ENCODE data around the gene PRKCZ. TPM values are rescaled to one million over a fixed set of nuclear protein-coding genes. Genes with fewer than 3 reads are reported as not detected.

PRKCZ gene
- total and polyA plus RNA-seq, 9 of the 15 experiments (the other 6 are each of a cell fraction or from before 2014, with no cell fraction given) = 0.07 to 3.1 (median 1.3) TPM

GRCh38 chr1:2163205-2163604 lies 113.0 kb downstream of the PRKCZ start (continued):
- TF ChIP-seq REST (IDR thresholded peaks at IDR 0.05; ENCODE audit: borderline replicate concordance) (peak; percentile 10; the same call in 1 of the 2 replicates), REST (CRISPR knock-in tag; IDR thresholded peaks at IDR 0.05; ENCODE audit: low read depth) (no peak), CTCF (IDR thresholded peaks at IDR 0.05 in 2 of 3, conservative IDR thresholded peaks at IDR 0.05 in 1 of 3; ENCODE audit: insufficient read depth in 2 of 3, low read depth in 1 of 3, low read length in 3 of 3) (peak; percentile 22 to 47 (median 40); a peak in 4 of 6 replicates), SMC3 (conservative IDR thresholded peaks at IDR 0.05; ENCODE audit: insufficient read depth, low read depth, low read length) (0 out of 2 replicates have a peak, but pooled peaks have one; percentile 4)
